Right lobe of liver (tissue), 6 donors: ENCODE data around the gene PPP2R5A. TPM values are rescaled to one million over a fixed set of nuclear protein-coding genes. Genes with fewer than 3 reads are reported as not detected.

ENCODE experiments used
- ATAC-seq, 4 donors: fragments of 200-7000 bp; cut with Tn5 transposase; one replicate each; pipeline ENCODE4 v1.9.1; 2020; ENCODE audit warnings: mild to moderate bottlenecking in 4 of 4, moderate library complexity in 4 of 4
- DNase-seq, 3 donors: peaks; one replicate each; pipeline ENCODE4 v3.0.0-alpha.2; 2020
- H3K27ac ChIP-seq, 3 donors: fragments of 200-600 bp; one replicate each; pipeline ENCODE4 v1.8.0; 2022
- H3K27me3 ChIP-seq, 2 donors: fragments of 200-600 bp; one replicate each; pipeline ENCODE4 v1.8.0; 2022
- H3K36me3 ChIP-seq, 4 donors: fragments of 200-600 bp; sonication (generic) in 1 of 4; one replicate each; pipeline versions ENCODE4 v1.5.1 to v1.8.0; 2017 to 2022; ENCODE audit warnings: control low read depth in 1 of 4
- H3K4me1 ChIP-seq, 4 donors: fragments of 200-600 bp; sonication (generic) in 1 of 4; one replicate each; pipeline versions ENCODE4 v1.5.1 to v1.8.0; 2017 to 2022; ENCODE audit warnings: control low read depth in 1 of 4
- H3K4me3 ChIP-seq, 3 donors: fragments of 200-600 bp; one replicate each; pipeline ENCODE4 v1.8.0; 2022
- H3K9me3 ChIP-seq, 4 donors: fragments of 200-600 bp; sonication (generic) in 1 of 4; one replicate each; pipeline versions ENCODE4 v1.5.1 to v1.8.0; 2017 to 2022; ENCODE audit warnings: control low read depth in 1 of 4
- POLR2A ChIP-seq: fragments of 450-650 bp; IDR thresholded peaks from one replicate; pipeline ENCODE4 v1.6.1; 2017; ENCODE audit warnings: antibody characterized with exemption, mild to moderate bottlenecking
- WGBS: methylation state at CpG from one replicate; pipeline ENCODE4 v1.1.6; 2018; ENCODE audit warnings: low coverage, low lambda C conversion rate; ENCODE audit not compliant: insufficient coverage; ENCODE audit errors: missing lambda C conversion rate; 5-methylcytosine and 5-hydroxymethylcytosine counted together
- intact Hi-C, 2 donors: fragments of 100-400 bp; cut with DNase I; formaldehyde crosslinking; loops; one replicate each; pipeline versions ENCODE4 v1.11.2 to v1.14.1; 2022
- total RNA-seq, 6 experiments: library from RNA; depleted of rRNA in 2 of 6; stranded (reverse); fragments of >200 nt in 2 of 6; fragmentation: NEBNext Ultra II Directional in 3 of 6; extraction: Animal tissue kit (Norgen Biotek cat#: 25700) in 3 of 6; gene quantifications; one replicate each; pipeline versions ENCODE4 v1.1.0 to v1.2.4, GENCODE V29; 2016 to 2023
- TF ChIP-seq, protein P1 (sequence below), 4 donors: fragments of 200-600 bp in 3 of 4; fragments of 450-650 bp in 1 of 4; IDR thresholded peaks; one replicate each; pipeline versions ENCODE4 v1.5.1 to v1.8.0; 2016 to 2022; ENCODE audit warnings: antibody characterized with exemption in 4 of 4, mild to moderate bottlenecking in 2 of 4
- donor health status: DM: no; HTN: yes; CAD: no.
- donor health status: DM: no; HTN: no; CAD: no.
- donor health status: DM: no; HTN: no; CAD: no.
- donor health status: DM: no; HTN: yes; CAD: no.
- donor health status: DM: no; HTN: yes; CAD: no.

PPP2R5A gene
- total RNA-seq, 6 experiments from 2014 or later: 28.5 to 57.2 (median 33.3) TPM

DNA sequence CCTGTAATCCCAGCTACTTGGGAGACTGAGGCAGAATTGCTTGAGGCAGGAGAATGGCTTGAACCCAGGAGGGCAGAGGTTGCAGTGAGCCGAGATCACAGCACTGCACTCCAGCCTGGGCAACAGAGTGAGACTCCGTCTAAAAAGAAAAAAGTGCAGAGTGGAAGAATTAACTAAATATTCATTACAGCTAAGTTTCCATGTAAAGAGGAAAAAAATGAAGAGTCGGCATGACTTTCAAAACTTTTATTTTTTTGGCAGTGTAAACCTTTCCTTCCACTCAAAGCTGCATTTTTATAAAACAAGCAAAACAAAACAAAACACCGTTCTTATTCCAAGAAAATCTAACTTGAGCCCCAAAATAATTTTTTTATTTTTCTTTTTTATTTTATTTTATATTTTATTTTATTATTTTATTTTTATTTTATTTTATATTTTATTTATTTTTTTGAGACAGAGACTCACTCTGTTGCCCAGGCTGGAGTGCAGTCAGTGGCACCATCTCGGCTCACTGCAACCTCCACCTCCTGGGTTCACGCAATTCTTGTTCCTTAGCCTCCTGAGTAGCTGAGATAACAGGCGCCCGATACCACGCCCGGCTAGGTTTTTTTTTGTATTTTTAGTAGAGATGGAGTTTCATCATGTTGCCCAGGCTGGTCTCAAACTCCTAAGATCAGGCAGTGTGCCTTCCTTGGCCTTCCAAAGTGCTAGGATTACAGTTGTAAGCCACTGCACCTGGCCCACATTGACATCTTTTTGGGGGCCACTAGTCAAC lies 66.6 kb downstream of the PPP2R5A start:
- no peak overlapping the region for H3K4me3 ChIP-seq
- intact Hi-C loops: no loop called here
- H3K36me3 ChIP-seq: peaks cover 0 to 76% (median 21%) of the 10 kb centered on the region in 4 donors
- ATAC-seq: no peak
- H3K27me3 ChIP-seq: no peaks in the 10 kb centered on the region
- WGBS: 90% methylated on average over 10 of the region's 10 CpGs
- H3K4me1 ChIP-seq: no peaks in the 10 kb centered on the region
- no peak for DNase-seq
- no peaks in the 10 kb centered on the region for H3K9me3 ChIP-seq
- TF ChIP-seq, protein P1, sequence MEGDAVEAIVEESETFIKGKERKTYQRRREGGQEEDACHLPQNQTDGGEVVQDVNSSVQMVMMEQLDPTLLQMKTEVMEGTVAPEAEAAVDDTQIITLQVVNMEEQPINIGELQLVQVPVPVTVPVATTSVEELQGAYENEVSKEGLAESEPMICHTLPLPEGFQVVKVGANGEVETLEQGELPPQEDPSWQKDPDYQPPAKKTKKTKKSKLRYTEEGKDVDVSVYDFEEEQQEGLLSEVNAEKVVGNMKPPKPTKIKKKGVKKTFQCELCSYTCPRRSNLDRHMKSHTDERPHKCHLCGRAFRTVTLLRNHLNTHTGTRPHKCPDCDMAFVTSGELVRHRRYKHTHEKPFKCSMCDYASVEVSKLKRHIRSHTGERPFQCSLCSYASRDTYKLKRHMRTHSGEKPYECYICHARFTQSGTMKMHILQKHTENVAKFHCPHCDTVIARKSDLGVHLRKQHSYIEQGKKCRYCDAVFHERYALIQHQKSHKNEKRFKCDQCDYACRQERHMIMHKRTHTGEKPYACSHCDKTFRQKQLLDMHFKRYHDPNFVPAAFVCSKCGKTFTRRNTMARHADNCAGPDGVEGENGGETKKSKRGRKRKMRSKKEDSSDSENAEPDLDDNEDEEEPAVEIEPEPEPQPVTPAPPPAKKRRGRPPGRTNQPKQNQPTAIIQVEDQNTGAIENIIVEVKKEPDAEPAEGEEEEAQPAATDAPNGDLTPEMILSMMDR (IDR thresholded peaks at IDR 0.05): no peak
- no peak for TF ChIP-seq POLR2A
- no peak overlapping the region for H3K27ac ChIP-seq

DNA sequence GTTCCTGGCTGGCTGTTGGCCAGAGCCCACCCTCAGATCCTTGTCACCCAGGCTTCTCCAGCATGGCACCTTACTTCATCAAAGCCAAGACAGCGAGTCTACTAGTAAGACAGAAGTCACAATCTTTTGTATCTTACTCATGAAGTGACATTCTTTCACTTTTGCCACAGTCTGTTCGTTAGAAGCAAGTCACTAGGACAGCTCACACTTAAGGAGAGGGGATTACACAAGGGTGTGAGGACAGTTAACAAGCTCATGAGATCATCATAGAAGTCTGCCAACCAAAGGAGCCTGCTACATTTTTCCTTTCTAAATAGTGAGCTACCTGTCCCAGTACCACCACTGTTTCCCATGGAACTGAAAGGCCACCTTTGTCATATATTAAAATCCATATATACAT lies 68.0 kb downstream of the PPP2R5A start:
- no peak for DNase-seq
- H3K9me3 ChIP-seq: no peaks in the 10 kb centered on the region
- H3K4me3 ChIP-seq: no peak overlapping the region
- no peaks in the 10 kb centered on the region for H3K27me3 ChIP-seq
- H3K4me1 ChIP-seq: no peaks in the 10 kb centered on the region
- intact Hi-C loops: no loop called here
- H3K36me3 ChIP-seq: peaks cover 0 to 80% (median 18%) of the 10 kb centered on the region in 4 donors
- H3K27ac ChIP-seq: no peak overlapping the region
- TF ChIP-seq POLR2A: no peak
- TF ChIP-seq, protein P1 (IDR thresholded peaks at IDR 0.05): no peak
- 75% methylated on average over 1 of the region's 2 CpGs for WGBS
- no peak for ATAC-seq

DNA sequence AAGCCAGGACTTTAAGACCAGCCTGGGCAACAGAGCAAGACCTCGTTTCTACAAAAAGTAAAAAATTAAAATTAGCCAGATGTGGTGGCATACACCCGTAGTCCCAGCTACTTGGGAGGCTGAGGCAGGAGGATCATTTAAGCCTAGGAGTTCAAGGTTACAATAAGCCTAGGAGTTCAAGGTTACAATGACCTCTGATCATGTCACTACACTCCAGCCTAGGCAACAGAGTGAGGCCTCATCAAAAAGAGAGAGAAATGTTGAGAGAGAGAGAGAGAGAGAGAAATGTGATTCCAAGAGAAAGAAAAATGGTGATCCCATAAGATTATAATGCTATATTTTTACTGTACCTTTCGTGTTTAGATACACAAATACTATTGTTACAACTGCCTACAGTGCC lies 69.3 kb downstream of the PPP2R5A start:
- intact Hi-C loops: no loop called here
- WGBS: 88% methylated on average over 3 of the region's 3 CpGs
- no peak for TF ChIP-seq POLR2A
- TF ChIP-seq, protein P1 (IDR thresholded peaks at IDR 0.05): no peak
- Histone ChIP-seq H3K36me3 (peaks cover 0 to 81% (median 18%) of the 10 kb centered on the region in 4 donors), H3K4me3 (no peak overlapping the region), H3K27me3 (no peaks in the 10 kb centered on the region), H3K9me3 (no peaks in the 10 kb centered on the region), H3K4me1 (no peaks in the 10 kb centered on the region), H3K27ac (no peak overlapping the region)
- no peak for ATAC-seq
- no peak for DNase-seq

DNA sequence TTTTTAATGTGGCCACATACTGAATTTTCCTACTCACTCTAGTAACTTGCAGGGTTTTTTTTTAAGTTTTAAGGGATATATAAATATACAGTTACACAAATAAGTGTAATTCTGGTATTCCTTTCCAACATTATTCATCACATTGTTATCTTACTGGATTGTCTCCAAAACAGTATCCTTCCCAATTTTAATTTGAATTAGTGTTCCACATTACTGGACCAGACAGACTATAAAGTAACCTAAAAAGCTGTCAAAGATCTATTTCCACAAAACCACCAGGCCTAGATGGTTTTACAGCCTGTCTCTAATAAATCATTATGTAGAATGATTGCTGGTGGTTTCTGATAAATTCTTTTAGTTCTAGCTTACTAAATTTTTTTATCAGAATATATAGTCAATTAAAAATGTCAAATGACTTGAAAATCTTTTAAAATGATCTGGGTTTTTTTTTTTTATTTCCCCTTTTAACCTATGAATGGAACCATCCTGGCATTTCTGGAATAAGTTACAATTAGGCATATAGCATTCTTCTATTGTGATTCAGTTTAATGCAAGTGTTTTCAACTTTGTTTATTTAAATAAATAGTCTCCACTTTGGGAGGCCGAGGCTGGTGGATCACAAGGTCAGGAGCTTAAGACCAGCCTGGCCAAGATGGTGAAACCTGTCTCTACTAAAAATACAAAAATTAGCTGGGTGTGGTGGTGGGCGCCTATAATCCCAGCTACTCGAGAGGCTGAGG lies 70.2 kb downstream of the PPP2R5A start:
- ATAC-seq (no peak), DNase-seq (no peak)
- Histone ChIP-seq H3K27me3 (no peaks in the 10 kb centered on the region), H3K27ac (no peak overlapping the region), H3K4me1 (no peaks in the 10 kb centered on the region), H3K36me3 (peaks cover 0 to 81% (median 16%) of the 10 kb centered on the region in 4 donors), H3K9me3 (no peaks in the 10 kb centered on the region), H3K4me3 (no peak overlapping the region)
- WGBS: 97% methylated on average over 3 of the region's 3 CpGs
- intact Hi-C loops: no loop called here
- TF ChIP-seq, protein P1 (IDR thresholded peaks at IDR 0.05): no peak
- no peak for TF ChIP-seq POLR2A
